ENCODE data around the gene PKDREJ. TPM values are rescaled to one million over a fixed set of nuclear protein-coding genes. Genes with fewer than 3 reads are reported as not detected.

Gene PKDREJ
- total RNA-seq, 1 experiment from 2014 or later = not detected

DNA sequence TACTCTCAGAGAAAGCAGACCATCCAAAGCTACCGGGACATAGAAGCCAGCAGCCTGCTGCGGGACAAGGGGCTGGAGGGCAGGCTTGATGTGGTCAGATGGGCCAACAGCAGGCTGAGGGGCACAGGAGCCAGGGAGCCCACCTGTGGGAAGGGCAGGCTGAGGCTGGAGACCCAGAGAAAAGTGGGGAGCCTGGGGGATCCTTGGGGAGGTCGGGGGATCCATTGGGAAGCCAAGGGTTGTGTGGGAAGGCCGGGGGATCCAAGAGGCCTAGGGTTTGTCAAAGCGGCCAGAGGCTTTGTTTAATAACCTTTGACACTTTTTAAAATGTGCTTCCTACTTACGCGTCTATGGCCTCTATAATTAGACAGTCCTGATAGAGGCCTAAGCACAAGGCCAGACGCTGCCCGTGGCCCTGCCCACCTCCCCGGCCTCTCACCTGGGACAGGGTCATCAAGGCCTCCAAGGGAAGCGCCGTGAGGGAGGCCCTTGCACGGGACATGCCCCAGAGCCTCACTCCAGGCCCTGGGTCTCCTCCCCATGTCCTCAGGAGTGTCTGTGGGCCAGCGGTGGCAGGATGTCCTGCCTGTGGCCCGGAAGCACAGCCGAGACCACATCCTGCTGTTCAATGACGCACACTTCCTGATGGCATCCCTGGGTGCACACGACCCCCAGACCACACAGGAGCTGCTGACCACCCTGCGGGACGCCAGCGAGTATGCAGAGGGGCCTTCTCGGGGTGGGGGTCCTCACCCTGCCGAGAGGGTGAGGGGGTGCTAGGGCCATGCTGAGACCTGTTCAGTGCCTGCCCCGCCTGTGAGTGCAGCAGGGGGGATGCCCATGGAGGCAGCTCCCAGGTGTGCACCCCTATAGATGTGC, 25.0 kb upstream of the PKDREJ start:
- CTCF ChIA-PET = interaction anchor here (0.7 kb wide), 2 partner anchors 29 to 277 kb away, joined by 3 read pairs; no protein-coding TSS in a partner anchor
- no peaks in the 10 kb centered on the region for H3K4me1 Mint-ChIP-seq (ENCODE audit: insufficient read depth, unreplicated experiment)
- peaks cover 54% of the 10 kb centered on the region for H3K36me3 Mint-ChIP-seq (ENCODE audit: insufficient read depth, unreplicated experiment)
- no peak overlapping the region for H3K27ac Mint-ChIP-seq (ENCODE audit: low read depth, unreplicated experiment)
- TF ChIP-seq, protein P1, sequence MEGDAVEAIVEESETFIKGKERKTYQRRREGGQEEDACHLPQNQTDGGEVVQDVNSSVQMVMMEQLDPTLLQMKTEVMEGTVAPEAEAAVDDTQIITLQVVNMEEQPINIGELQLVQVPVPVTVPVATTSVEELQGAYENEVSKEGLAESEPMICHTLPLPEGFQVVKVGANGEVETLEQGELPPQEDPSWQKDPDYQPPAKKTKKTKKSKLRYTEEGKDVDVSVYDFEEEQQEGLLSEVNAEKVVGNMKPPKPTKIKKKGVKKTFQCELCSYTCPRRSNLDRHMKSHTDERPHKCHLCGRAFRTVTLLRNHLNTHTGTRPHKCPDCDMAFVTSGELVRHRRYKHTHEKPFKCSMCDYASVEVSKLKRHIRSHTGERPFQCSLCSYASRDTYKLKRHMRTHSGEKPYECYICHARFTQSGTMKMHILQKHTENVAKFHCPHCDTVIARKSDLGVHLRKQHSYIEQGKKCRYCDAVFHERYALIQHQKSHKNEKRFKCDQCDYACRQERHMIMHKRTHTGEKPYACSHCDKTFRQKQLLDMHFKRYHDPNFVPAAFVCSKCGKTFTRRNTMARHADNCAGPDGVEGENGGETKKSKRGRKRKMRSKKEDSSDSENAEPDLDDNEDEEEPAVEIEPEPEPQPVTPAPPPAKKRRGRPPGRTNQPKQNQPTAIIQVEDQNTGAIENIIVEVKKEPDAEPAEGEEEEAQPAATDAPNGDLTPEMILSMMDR (IDR thresholded peaks at IDR 0.05; ENCODE audit: unreplicated experiment) = no peak
- H3K27me3 Mint-ChIP-seq (ENCODE audit: insufficient read depth, unreplicated experiment) = no peaks in the 10 kb centered on the region
- no peak for DNase-seq (ENCODE audit: unreplicated experiment)
- intact Hi-C loops (cut with micrococcal nuclease) = no loop called here
- no TSS peak for BruUV-seq (replicated peaks)
- POLR2A ChIA-PET = interaction anchor here (0.6 to 0.7 kb wide), 2 partner anchors 27 to 1005 kb away, joined by 3 read pairs; no protein-coding TSS in a partner anchor
- no peaks in the 10 kb centered on the region for H3K9me3 Mint-ChIP-seq (ENCODE audit: unreplicated experiment)
- no peak overlapping the region for H3K4me3 Mint-ChIP-seq (ENCODE audit: unreplicated experiment)

DNA sequence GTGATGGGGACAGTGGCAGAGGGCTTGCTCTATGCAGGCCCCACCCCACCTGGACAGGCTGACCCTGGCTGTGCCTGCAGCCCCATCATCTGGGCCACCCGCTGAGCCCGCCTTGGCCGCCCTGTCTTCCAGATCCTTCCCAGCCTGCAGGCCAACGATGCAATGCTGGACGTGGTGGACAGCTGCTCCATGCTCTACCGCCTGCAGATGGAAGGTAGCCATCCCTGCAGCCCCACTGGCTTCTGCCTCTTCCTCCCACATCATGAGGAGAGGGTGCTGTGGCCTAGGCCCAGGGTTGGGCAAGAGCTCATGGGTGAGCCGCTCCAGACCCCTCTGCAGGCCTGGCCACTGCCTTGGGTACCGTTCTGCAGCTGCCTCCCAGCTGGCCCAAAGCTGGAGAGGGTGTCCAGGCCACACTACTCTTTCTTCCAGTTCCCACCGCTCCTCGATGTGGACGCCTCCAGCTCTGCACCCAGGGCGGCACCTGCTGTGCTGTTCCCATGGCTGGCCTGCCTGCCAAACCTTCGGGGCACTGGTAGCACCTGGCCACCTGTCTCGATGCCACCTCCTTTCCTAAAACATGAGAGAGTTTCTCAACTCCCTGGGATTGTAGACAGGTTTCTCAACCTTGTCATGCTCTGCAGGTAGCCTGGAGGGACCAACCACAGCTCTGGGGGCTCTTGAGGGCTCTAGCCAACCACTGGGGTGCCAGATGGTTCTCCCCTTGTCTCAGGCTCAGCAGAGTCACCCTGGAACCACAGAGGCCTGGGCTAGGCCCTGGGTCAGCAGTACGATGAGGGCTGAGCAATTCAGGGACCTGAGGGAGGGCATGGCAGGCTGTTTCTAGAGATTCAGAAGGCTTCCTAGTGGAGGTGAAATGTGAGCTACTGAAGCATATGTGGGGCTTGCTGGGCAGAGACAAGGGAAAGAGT, 24.1 kb upstream of the PKDREJ start:
- POLR2A ChIA-PET = interaction anchor here (0.6 to 2.4 kb wide), 5 partner anchors 9 to 1299 kb away, joined by 3 to 7 read pairs (median 3); partner anchors contain the start of gene TTC38
- H3K4me1 Mint-ChIP-seq (ENCODE audit: insufficient read depth, unreplicated experiment) = no peaks in the 10 kb centered on the region

DNA sequence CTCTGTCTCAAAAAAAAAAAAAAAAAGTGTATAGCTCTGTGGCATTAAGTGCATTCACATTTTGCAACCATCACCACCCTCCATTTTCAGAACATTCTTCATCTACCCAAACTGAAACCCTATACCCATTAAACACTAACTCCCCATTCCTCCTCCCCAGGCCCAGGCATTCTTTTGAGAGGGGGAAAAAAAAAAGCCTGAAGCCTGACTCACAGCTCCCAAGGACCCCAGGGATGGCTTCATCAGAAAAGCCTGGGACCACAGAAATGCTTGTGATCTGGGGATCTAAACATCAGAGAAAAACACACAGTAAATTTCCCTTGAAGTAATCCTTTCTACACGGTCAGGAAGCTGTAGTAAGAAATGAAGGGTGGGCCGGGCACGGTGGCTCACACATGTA, 22.9 kb upstream of the PKDREJ start:
- no TSS peak for BruUV-seq (replicated peaks)
- CTCF ChIA-PET = interaction anchor here (1.1 kb wide), 1 partner anchor 10 kb away, joined by 3 read pairs; no protein-coding TSS in a partner anchor
- POLR2A ChIA-PET = interaction anchor here (2.0 to 2.4 kb wide), 2 partner anchors 10 to 17 kb away, joined by 4 to 7 read pairs; partner anchors contain the start of gene TTC38

More for the DNA sequence above, 24.1 kb upstream of the PKDREJ start:
- Mint-ChIP-seq H3K36me3 (ENCODE audit: insufficient read depth, unreplicated experiment) (peaks cover 49% of the 10 kb centered on the region), H3K27me3 (ENCODE audit: insufficient read depth, unreplicated experiment) (no peaks in the 10 kb centered on the region), H3K9me3 (ENCODE audit: unreplicated experiment) (no peaks in the 10 kb centered on the region), H3K27ac (ENCODE audit: low read depth, unreplicated experiment) (no peak overlapping the region), H3K4me3 (ENCODE audit: unreplicated experiment) (no peak overlapping the region)
- no peak for DNase-seq (ENCODE audit: unreplicated experiment)
- intact Hi-C loops (cut with micrococcal nuclease) = no loop called here
- CTCF ChIA-PET = interaction anchor here (1.1 kb wide), 1 partner anchor 9 kb away, joined by 3 read pairs; no protein-coding TSS in a partner anchor
- no TSS peak for BruUV-seq (replicated peaks)
- TF ChIP-seq, protein P1 (IDR thresholded peaks at IDR 0.05; ENCODE audit: unreplicated experiment) = no peak

More for the DNA sequence above, 22.9 kb upstream of the PKDREJ start:
- no peak for DNase-seq (ENCODE audit: unreplicated experiment)
- Mint-ChIP-seq H3K27ac (ENCODE audit: low read depth, unreplicated experiment) (no peak overlapping the region), H3K27me3 (ENCODE audit: insufficient read depth, unreplicated experiment) (no peaks in the 10 kb centered on the region), H3K4me3 (ENCODE audit: unreplicated experiment) (no peak overlapping the region), H3K36me3 (ENCODE audit: insufficient read depth, unreplicated experiment) (peaks cover 52% of the 10 kb centered on the region), H3K4me1 (ENCODE audit: insufficient read depth, unreplicated experiment) (no peaks in the 10 kb centered on the region), H3K9me3 (ENCODE audit: unreplicated experiment) (no peaks in the 10 kb centered on the region)
- intact Hi-C loops (cut with micrococcal nuclease) = no loop called here
- TF ChIP-seq, protein P1 (IDR thresholded peaks at IDR 0.05; ENCODE audit: unreplicated experiment) = no peak
